Trophoblast cell (in vitro differentiated cells and primary cell): ENCODE data around the gene UBE2I.

Experiments used
- DNase-seq, 2 donors: peaks; one replicate each; pipeline ENCODE4 v3.0.0-alpha.2; 2016
- H2AFZ ChIP-seq: 2 replicates; pipeline ENCODE4 v1.6.1; 2013; ENCODE audit warnings: low read length, moderate library complexity, mild to moderate bottlenecking; ENCODE audit not compliant: insufficient read depth, poor library complexity
- H2AK5ac ChIP-seq: 2 replicates; pipeline ENCODE4 v1.6.1; 2013; ENCODE audit warnings: mild to moderate bottlenecking, low read length
- H2BK120ac ChIP-seq: 2 replicates; pipeline ENCODE4 v1.6.1; 2013; ENCODE audit warnings: low read length, mild to moderate bottlenecking, moderate library complexity; ENCODE audit not compliant: insufficient read depth, poor library complexity
- H2BK12ac ChIP-seq: 2 replicates; pipeline ENCODE4 v1.6.1; 2013; ENCODE audit warnings: mild to moderate bottlenecking, low read length, moderate library complexity
- H2BK5ac ChIP-seq: 2 replicates; pipeline ENCODE4 v1.6.1; 2013; ENCODE audit warnings: low read length, low read depth, moderate library complexity, mild to moderate bottlenecking; ENCODE audit not compliant: poor library complexity
- H3K14ac ChIP-seq: 2 replicates; pipeline ENCODE4 v1.6.1; 2013; ENCODE audit warnings: mild to moderate bottlenecking, low read length
- H3K18ac ChIP-seq: 2 replicates; pipeline ENCODE4 v1.6.1; 2013; ENCODE audit warnings: mild to moderate bottlenecking, low read length
- H3K23ac ChIP-seq: 2 replicates; pipeline ENCODE4 v1.6.1; 2013; ENCODE audit warnings: low read length
- H3K27ac ChIP-seq: 2 replicates; pipeline ENCODE4 v1.5.1; 2013; ENCODE audit warnings: low read depth, mild to moderate bottlenecking, inconsistent platforms, low read length, moderate library complexity
- H3K27me3 ChIP-seq: 2 replicates; pipeline ENCODE4 v1.6.1; 2013; ENCODE audit warnings: inconsistent platforms, mild to moderate bottlenecking, low read length, moderate library complexity; ENCODE audit not compliant: insufficient read depth
- H3K36me3 ChIP-seq, 2 experiments: 1 replicate in 1 of 2; 2 replicates in 1 of 2; pipeline ENCODE4 v1.6.1; 2013; ENCODE audit warnings: low read length in 2 of 2, mild to moderate bottlenecking in 2 of 2, moderate library complexity in 1 of 2; ENCODE audit not compliant: insufficient read depth in 2 of 2, control insufficient read depth in 1 of 2
- H3K4ac ChIP-seq: 2 replicates; pipeline ENCODE4 v1.6.1; 2013; ENCODE audit warnings: low read depth, mild to moderate bottlenecking, low read length, moderate library complexity
- H3K4me1 ChIP-seq, 2 experiments: 1 replicate in 1 of 2; 2 replicates in 1 of 2; pipeline ENCODE4 v1.6.1; 2013; ENCODE audit warnings: low read length in 2 of 2, mild to moderate bottlenecking in 2 of 2, moderate library complexity in 1 of 2; ENCODE audit not compliant: insufficient read depth in 2 of 2, control insufficient read depth in 1 of 2
- H3K4me2 ChIP-seq: 2 replicates; pipeline ENCODE4 v1.6.1; 2013; ENCODE audit warnings: inconsistent platforms, mild to moderate bottlenecking, low read length, moderate library complexity
- H3K4me3 ChIP-seq: 2 replicates; pipeline ENCODE4 v1.5.1; 2013; ENCODE audit warnings: mild to moderate bottlenecking, low read depth, low read length, inconsistent platforms
- H3K79me1 ChIP-seq: one replicate; pipeline ENCODE4 v1.6.1; 2013; ENCODE audit warnings: low read length
- H3K79me2 ChIP-seq: 2 replicates; pipeline ENCODE4 v1.6.1; 2013; ENCODE audit warnings: low read length, mild to moderate bottlenecking; ENCODE audit not compliant: control insufficient read depth, insufficient read depth, poor library complexity
- H3K9ac ChIP-seq: 2 replicates; pipeline ENCODE4 v1.6.1; 2013; ENCODE audit warnings: mild to moderate bottlenecking, low read length
- H3K9me3 ChIP-seq: 2 replicates; pipeline ENCODE4 v1.6.1; 2013; ENCODE audit warnings: low read depth, mild to moderate bottlenecking, control low read depth, inconsistent platforms, low read length; ENCODE audit not compliant: insufficient read depth
- H4K12ac ChIP-seq: 2 replicates; pipeline ENCODE4 v1.6.1; 2013; ENCODE audit warnings: low read depth, mild to moderate bottlenecking, low read length, moderate library complexity
- H4K8ac ChIP-seq: 2 replicates; pipeline ENCODE4 v1.6.1; 2013; ENCODE audit warnings: low read depth, mild to moderate bottlenecking, low read length, moderate library complexity
- H4K91ac ChIP-seq: one replicate; pipeline ENCODE4 v1.6.1; 2013; ENCODE audit warnings: low read depth, mild to moderate bottlenecking, low read length, moderate library complexity
- WGBS: extraction: QIAGEN DNeasy Blood & Tissue Kit; methylation state at CpG from one replicate; pipeline ENCODE4 v1.1.7; 2013; ENCODE audit warnings: missing lambda C conversion rate; ENCODE audit not compliant: insufficient read length, insufficient coverage; ENCODE audit errors: extremely low coverage; 5-methylcytosine and 5-hydroxymethylcytosine counted together

UBE2I gene

DNA sequence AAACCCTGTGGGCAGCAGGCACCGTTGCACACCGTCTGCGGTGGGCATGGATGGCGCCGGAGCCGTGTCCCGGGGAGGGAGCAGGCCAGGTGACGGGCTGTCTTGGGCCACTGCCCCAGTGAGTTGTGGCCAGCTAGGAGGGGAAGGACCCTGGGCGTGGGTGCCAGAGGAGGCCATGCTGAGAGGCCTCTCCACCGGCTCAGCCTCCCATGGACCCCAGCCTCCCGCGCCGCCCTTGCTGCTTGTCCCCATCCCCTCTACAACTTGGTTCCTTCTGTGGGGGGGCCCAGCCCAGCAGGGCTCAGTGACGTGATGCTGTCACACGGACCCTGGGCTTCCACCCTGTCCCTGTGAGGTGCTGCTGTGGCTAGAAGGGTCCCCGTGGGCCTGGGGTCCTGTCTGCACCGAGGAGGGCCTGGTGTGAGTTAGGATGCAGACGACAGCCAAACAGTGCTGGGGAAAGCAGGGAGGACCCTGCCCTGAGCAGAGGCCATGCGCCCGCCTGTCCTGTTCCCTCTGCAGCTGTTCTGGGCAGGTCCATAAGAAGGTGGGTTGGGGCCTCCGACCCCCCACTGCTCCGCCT, 11.3 kb downstream of the UBE2I start:
- Histone ChIP-seq H3K9ac (no peak overlapping the region), H2BK5ac (no peak overlapping the region), H3K27ac (no peak overlapping the region), H3K4me2 (no peak overlapping the region), H3K18ac (no peak overlapping the region), H3K23ac (no peak overlapping the region), H2AFZ (no peak overlapping the region), H3K4me3 (no peak overlapping the region), H3K14ac (no peak overlapping the region), H2BK120ac (no peak overlapping the region), H3K79me1 (no peaks in the 10 kb centered on the region), H3K36me3 (peaks cover 90 to 91% of the 10 kb centered on the region in 2 experiments), H3K4ac (no peak overlapping the region), H3K27me3 (no peaks in the 10 kb centered on the region), H3K4me1 (no peaks in the 10 kb centered on the region), H4K91ac (no peak overlapping the region), H3K9me3 (peaks cover 4% of the 10 kb centered on the region), H3K79me2 (no peaks in the 10 kb centered on the region), H2AK5ac (no peak overlapping the region), H4K8ac (no peak overlapping the region), H4K12ac (no peak overlapping the region), H2BK12ac (no peak overlapping the region)
- WGBS: no CpG with 5 or more reads among the region's 22 CpGs
- DNase-seq: no peak

DNA sequence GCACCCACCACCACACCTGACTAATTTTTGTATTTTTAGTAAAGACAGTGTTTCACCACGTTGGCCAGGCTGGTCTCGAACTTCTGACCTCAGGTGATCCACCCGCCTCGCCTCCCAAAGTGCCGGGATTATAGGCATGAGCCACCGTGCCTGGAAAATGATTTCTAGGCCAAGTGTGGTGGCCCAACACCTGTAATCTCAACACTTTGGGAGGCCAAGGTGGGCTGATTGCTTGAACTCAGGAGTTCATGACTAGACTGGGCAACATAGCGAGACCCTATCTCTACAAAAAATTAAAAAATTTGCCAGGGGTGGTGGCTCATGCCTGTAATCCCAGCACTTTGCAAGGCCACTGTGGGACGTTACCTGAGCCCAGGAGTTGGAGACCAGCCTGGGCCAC, 13.0 kb downstream of the UBE2I start:
- Histone ChIP-seq H3K27me3 (no peaks in the 10 kb centered on the region), H3K79me1 (no peaks in the 10 kb centered on the region), H3K36me3 (peaks cover 77% of the 10 kb centered on the region in 2 experiments)

DNA sequence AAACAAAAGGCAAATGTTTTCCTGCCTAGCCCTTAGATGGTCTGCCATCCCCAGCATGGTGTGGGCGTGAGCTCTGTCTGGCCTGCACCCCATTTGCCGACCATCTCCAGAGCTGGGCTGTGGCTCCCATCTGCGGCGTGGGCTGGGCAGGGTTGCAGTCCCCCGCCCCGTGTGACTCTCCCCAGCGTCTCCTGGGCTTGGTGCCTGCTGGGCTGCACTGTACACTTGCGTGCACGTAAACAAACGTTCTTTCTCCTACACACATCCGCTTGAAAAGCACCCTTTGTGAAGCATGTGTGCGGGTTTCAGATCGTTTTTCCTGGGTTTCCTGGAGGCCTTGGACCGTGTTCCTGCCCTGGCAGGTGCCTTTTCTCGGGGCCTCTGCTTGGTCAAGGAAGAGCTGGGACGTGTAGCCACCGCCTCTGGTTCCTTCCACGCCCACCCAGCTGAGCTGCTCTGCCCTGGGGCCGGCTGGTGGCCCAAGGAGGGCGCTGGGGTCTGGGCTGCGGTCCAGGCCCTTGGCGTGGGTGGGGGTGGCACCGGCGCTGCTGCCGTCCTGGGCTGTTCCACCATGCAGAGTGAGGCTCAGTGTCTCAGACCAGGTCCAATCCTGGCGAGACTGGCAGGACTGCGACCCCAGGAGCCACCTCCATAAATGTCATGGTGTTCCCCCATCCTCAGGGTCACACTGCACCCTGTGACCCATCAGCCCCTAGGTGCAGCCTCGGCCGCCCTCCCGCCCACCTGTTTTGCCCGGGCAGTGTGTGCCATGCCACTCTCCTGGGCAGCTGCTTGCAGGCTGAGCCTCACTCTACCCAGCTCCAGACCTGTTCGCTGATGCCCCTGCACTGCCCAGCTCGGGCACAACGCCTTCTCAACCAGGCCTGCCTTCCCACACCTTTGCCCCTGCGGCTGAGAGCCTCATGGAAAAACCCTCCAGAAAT, 14.1 kb downstream of the UBE2I start:
- no peak overlapping the region for H4K91ac ChIP-seq
- no peak overlapping the region for H4K8ac ChIP-seq
- H3K14ac ChIP-seq: no peak overlapping the region
- no peak overlapping the region for H3K18ac ChIP-seq
- H3K4me1 ChIP-seq: no peaks in the 10 kb centered on the region
- no peak overlapping the region for H3K27ac ChIP-seq
- no peak overlapping the region for H2BK12ac ChIP-seq
- peaks cover 4% of the 10 kb centered on the region for H3K9me3 ChIP-seq
- H3K4me3 ChIP-seq: no peak overlapping the region
- no peak overlapping the region for H2AFZ ChIP-seq
- H3K4me2 ChIP-seq: no peak overlapping the region
- no CpG with 5 or more reads among the region's 35 CpGs for WGBS
- no peak overlapping the region for H3K23ac ChIP-seq
- H2BK120ac ChIP-seq: no peak overlapping the region
- no peak overlapping the region for H2AK5ac ChIP-seq
- no peak overlapping the region for H2BK5ac ChIP-seq
- H3K4ac ChIP-seq: no peak overlapping the region
- H3K36me3 ChIP-seq: peaks cover 65% of the 10 kb centered on the region in 2 experiments
- H3K79me1 ChIP-seq: no peaks in the 10 kb centered on the region
- no peak overlapping the region for H4K12ac ChIP-seq
- H3K79me2 ChIP-seq: no peaks in the 10 kb centered on the region
- no peak overlapping the region for H3K9ac ChIP-seq
- DNase-seq: no peak
- H3K27me3 ChIP-seq: no peaks in the 10 kb centered on the region

More for the DNA sequence above, 13.0 kb downstream of the UBE2I start:
- H3K18ac ChIP-seq: no peak overlapping the region
- H2BK120ac ChIP-seq: no peak overlapping the region
- H4K91ac ChIP-seq: no peak overlapping the region
- H2BK12ac ChIP-seq: no peak overlapping the region
- no peak overlapping the region for H2BK5ac ChIP-seq
- no peak overlapping the region for H3K4me2 ChIP-seq
- H2AK5ac ChIP-seq: no peak overlapping the region
- H4K8ac ChIP-seq: no peak overlapping the region
- no peak overlapping the region for H3K4ac ChIP-seq
- H3K9me3 ChIP-seq: peaks cover 4% of the 10 kb centered on the region
- H4K12ac ChIP-seq: no peak overlapping the region
- no peak overlapping the region for H3K4me3 ChIP-seq
- H3K4me1 ChIP-seq: no peaks in the 10 kb centered on the region
- no peaks in the 10 kb centered on the region for H3K79me2 ChIP-seq
- no peak overlapping the region for H3K23ac ChIP-seq
- no peak overlapping the region for H2AFZ ChIP-seq
- no peak overlapping the region for H3K14ac ChIP-seq
- WGBS: no CpG with 5 or more reads among the region's 8 CpGs
- H3K27ac ChIP-seq: no peak overlapping the region
- H3K9ac ChIP-seq: no peak overlapping the region
- no peak for DNase-seq

DNA sequence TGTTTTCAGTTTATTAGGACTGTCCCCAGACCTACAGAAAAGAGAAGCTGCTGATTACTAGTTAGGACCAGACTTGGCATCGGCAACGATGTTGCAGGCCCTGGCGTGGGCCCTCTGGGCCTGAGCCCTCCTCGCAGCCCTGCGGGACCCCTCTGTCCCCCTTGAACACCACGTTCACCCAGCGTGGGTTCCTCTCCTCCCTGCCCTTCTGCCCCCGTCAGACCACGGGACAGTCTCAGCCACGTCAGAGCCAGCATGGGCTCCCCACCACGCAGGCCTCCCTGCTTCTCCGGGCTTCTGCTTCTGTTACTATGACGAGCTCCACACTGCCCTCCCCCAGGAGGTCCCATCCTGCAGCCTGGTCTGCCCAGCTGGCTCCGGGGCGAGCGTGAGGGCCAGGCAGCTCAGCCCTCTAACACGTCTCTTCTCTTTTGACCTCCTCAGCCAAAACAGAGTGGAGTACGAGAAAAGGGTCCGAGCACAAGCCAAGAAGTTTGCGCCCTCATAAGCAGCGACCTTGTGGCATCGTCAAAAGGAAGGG, 14.9 kb downstream of the UBE2I start:
- H3K4me2 ChIP-seq: no peak overlapping the region
- no peak overlapping the region for H3K4me3 ChIP-seq
- peaks cover 58% of the 10 kb centered on the region in 2 experiments for H3K36me3 ChIP-seq
- H3K4me1 ChIP-seq: no peaks in the 10 kb centered on the region
- no peak overlapping the region for H3K18ac ChIP-seq
- no CpG with 5 or more reads among the region's 22 CpGs for WGBS
- no peak overlapping the region for H4K12ac ChIP-seq
- H3K27me3 ChIP-seq: no peaks in the 10 kb centered on the region
- H3K9ac ChIP-seq: no peak overlapping the region
- no peak overlapping the region for H2BK5ac ChIP-seq
- H2AK5ac ChIP-seq: no peak overlapping the region
- no peak overlapping the region for H2AFZ ChIP-seq
- no peak overlapping the region for H4K8ac ChIP-seq
- DNase-seq: no peak
- H3K79me2 ChIP-seq: no peaks in the 10 kb centered on the region
- no peak overlapping the region for H4K91ac ChIP-seq
- H3K79me1 ChIP-seq: no peaks in the 10 kb centered on the region
- no peak overlapping the region for H3K27ac ChIP-seq
- H2BK120ac ChIP-seq: no peak overlapping the region
- peaks cover under 1% of the 10 kb centered on the region for H3K9me3 ChIP-seq
- no peak overlapping the region for H2BK12ac ChIP-seq
- no peak overlapping the region for H3K4ac ChIP-seq
- H3K23ac ChIP-seq: no peak overlapping the region
- no peak overlapping the region for H3K14ac ChIP-seq
